Measurements from ENCODE around the gene SSBP3. TPM values are rescaled to one million over a fixed set of nuclear protein-coding genes. Genes with fewer than 3 reads are reported as not detected.
A peak's percentile ranks its signal among the peaks of the same experiment; 100 is the strongest.

SSBP3 gene
- total RNA-seq, 1 donor from 2014 or later, result 21.7 TPM

DNA sequence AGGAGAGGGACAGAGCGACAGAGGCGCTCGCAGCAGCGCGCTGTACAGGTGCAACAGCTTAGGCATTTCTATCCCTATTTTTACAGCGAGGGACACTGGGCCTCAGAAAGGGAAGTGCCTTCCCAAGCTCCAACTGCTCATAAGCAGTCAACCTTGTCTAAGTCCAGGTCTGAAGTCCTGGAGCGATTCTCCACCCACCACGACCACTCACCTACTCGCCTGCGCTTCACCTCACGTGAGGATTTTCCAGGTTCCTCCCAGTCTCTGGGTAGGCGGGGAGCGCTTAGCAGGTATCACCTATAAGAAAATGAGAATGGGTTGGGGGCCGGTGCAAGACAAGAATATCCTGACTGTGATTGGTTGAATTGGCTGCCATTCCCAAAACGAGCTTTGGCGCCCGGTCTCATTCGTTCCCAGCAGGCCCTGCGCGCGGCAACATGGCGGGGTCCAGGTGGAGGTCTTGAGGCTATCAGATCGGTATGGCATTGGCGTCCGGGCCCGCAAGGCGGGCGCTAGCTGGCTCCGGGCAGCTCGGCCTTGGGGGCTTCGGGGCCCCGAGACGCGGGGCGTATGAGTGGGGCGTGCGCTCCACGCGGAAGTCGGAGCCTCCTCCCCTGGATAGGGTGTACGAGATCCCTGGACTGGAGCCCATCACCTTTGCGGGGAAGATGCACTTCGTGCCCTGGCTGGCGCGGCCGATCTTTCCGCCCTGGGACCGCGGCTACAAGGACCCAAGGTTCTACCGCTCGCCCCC lies 206.3 kb downstream of the SSBP3 start, which contains the start of the genes CYB5RL and MRPL37:
TSS of gene CYB5RL (minus strand) at position 266 of the 754 bp plus-strand sequence. CDS start 4,414 bp downstream, outside the sequence.
TSS of gene MRPL37 (plus strand) at position 403 of the 754 bp plus-strand sequence. CDS start at position 480, 77 bp downstream.
- DNase-seq (ENCODE audit: low spot score) (peak; percentile 95), ATAC-seq (peak; percentile 95)

DNA sequence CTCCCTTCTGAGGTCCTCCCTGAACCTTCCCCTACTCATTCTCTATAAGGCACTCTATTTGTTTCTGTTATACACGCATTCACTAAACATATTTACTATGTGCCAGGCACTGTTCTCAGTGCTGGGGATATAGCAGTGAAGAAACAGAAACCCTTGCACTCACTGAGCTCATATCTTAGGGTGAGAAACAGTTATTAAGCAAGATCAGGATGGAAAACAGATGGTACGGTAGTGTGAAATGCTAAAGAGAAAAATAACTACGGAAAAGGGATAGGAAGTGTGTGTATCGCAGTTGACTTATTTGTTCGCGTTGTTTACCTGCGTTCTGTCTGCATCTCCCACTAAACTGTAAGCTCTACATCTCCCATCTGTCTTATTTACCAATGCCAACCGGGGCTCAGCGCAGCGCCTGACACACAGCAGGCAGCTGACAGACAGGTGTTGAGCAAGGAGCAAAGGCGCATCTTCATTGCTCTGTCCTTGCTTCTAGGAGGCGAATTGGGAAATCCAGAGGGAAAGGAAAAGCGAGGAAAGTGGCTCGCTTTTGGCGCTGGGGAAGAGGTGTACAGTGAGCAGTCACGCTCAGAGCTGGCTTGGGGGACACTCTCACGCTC lies 206.9 kb downstream of the SSBP3 start:
- no peak for DNase-seq (ENCODE audit: low spot score)
- ATAC-seq, result peak; percentile 40

DNA sequence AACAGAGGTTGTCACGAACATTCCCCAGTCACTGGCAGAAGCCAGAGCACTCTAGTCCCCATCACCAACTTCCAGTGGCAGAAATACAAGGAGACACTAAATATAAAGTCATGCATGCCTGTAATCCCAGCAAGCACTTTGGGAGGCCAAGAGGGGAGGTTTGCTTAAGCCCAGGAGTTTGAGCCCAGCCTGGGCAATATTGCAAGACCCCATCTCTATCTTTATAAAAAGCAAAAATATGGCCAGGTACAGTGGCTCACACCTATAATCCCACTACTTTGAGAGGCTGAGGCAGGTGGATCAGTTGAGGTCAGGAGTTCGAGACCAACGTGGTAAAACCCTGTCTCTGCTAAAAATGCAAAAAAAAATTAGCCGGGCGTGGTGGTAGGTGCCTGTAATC lies 212.7 kb downstream of the SSBP3 start:
- ATAC-seq (no peak), DNase-seq (ENCODE audit: low spot score) (no peak)

DNA sequence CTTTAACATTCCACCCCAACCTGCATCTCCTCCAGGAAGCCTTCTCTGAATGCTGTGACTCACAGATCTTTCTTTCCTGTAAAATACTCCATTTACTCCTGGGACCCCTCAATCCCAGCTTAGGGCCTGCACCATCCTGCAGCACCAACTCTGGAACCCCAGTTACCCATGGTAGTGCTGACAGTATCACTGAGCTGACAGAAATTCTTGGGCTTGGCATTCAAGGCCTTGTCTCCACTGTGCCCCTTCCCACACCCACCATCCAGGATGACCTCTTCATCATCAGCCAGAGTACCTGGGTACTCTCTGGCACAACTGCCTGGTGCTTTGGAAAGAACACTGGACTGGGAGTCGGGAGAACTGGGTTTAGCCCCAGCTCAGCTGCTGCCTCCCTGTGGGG lies 214.7 kb downstream of the SSBP3 start:
- DNase-seq (ENCODE audit: low spot score) (no peak), ATAC-seq (no peak)

DNA sequence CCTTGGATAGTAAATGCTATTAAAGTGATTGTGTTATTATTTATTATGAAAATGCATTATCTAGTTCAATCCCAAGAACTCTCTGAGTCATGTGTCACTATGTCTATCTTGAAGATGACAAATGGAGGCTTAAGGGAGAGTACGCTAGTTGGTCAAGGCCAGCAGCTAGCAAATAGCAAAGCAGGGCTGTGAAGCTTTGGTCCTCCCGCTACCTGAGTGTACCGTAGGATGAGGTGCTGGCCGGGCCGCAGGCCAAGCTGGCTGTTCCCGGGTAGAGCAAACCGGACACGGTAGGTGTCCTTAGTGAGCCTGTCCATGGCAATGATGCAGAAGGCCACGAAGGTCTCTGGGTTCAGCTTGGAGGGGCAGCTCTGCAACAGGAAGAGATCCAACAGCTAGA lies 215.7 kb downstream of the SSBP3 start:
- no peak for DNase-seq (ENCODE audit: low spot score)
- no peak for ATAC-seq

DNA sequence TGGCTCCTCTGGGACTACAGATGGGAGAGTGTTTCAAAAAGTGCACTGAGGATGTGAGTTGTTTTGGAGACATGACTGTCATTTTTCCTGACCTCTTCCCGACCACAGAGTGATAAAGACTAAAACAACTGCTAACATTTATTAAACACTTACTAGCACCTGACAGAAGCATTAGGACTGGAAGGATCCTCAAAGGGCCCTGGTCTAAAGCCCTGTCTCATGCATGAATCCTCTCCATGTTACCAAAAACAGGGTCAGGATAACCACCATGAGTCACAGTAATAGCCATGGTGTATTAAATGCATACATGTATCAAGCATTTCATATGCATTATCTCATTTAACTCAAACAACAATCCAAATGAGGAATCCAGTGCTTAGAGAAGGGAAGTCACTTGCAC lies 217.9 kb downstream of the SSBP3 start:
- DNase-seq (ENCODE audit: low spot score), result no peak
- ATAC-seq, result no peak

DNA sequence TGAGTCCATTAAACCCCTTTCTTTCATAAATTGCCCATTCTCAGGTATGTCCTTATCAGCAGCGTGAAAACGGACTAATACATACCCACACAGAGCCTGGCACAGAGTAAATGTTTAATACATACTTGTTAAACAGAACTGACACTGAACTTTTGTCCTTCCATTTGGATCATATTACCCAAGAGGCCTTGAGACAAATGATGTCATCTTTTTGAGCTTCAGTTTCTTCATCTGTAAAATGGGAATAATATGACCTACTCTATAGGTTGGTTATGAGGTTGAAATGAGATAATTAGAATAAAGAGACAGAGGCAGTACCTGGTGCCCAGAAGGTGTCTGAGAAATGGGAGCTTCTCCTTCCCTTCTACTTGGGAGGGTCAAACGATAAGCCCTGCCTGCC lies 220.1 kb downstream of the SSBP3 start:
- DNase-seq (ENCODE audit: low spot score), result no peak
- no peak for ATAC-seq

DNA sequence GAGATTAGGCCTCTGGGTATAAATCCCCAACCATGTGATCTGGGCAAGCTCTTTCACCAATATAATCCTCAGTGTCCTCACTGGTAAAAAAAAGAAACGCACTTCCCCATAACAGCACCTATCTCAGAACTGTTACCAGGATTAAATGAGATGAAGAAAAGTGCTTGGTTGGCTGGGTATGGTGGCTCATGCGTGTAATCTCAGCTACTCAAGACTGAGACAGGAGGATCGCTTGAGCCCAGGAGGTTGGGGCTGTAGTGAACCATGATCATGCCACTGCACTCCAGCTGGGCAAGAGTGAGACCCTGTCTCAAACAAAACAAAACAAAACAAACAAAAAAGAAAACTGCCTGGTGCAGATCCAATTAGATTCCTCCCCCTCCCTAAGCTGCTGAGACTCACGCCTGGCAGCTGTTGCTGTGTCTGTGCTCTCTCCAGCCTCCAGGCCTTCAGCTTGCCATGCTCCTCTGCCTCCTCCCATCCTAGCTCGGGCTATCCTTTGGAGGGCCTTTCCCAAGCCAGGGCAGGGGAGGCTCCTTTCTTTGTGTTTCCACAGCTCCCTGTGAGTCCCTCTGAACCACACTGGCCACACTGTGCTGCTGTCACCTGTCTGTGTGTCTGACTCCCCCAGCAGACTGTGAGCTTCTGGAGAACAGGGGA lies 225.4 kb downstream of the SSBP3 start:
- ATAC-seq, result no peak
- no peak for DNase-seq (ENCODE audit: low spot score)

DNA sequence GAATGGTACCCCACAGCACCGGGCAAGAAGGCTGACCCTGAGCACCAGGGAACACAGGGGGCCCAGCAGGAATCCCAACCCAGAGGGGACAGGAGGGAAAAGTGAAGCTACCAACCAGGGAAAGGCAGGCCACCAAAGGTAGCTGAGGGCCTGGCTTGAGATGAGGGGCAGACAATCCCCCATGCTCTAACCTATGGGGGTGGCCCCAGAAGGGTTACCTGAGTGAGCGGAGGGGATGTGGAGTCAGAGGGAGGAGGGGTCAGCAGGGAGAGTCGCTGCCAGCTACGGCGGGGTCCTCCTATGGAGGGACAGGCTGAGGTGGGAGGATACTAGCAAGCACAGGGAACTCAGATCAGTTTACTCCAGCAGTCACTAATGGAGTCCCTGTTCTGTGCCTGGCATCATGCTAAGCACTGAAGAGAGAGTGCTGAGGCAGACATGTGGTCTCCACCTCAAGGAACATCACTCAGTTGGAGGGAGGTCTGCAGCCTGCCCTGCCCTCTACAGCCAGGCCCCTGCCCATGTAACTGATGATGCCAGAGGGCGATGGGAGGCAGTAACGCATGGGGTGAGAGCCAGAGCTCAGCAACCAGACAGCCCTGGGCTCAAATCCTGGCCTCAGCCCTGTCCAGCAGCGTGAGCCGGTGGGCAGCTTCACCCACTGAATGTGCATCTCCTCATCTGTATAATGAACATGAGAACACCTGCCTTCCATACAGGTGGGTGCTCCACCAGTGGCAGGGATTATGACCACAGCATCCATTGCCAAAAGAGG lies 227.7 kb downstream of the SSBP3 start:
- no peak for DNase-seq (ENCODE audit: low spot score)

DNA sequence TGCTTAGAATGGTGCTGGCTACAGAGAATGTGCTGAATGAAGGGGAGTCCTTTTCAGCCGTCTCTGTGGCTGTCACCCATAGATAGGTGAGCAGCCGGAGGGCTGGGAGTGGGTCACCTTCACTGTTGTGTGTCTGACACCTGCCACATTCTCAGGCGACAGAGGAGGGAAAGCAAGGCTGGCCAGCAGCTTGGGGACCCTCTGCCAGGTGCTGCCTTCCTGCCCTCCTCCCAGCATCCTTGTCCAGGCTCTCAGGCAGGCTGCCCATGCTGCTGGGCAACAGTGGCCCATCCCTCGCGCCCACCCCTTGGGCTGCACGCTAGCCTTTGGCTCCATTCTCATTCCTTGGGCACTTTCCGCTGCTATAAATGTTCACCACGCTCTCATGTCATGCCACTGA lies 228.5 kb downstream of the SSBP3 start:
- no peak for DNase-seq (ENCODE audit: low spot score)
- ATAC-seq, result no peak

More for the DNA sequence above, 227.7 kb downstream of the SSBP3 start:
- no peak for ATAC-seq

DNA sequence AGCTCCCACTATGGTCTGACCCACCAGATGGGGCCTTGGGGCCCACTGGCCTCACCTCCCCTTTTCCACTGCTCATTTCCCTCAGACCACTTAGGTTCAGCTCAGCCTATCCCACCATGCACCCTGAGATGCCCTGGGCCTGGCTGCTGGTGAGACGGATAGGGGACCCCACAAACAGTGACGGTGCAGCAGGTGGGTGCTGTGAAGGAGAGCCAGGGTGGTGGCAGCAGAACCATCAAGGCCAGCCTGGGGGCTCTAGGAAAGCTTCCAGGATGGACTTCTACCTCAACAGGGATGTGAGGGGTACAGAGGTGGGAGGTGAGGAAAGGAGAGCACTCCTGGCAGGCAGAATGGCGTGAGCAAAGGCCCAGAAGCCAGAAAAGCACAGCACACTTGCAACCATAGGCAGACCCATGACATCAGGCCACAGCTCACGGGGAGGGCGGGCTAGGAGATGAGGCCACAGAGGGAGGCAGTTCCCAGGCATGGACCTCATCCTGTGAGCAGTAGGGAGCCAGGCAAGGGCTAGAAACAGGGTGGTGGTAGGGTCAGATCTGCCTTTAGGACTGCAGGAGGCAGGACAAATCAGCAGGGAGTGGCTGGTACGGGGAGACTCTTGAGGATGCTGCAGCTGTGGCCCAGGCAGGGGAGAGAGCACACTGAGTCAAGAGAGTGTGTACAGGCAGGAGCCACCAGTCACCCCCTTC lies 229.4 kb downstream of the SSBP3 start:
- no peak for DNase-seq (ENCODE audit: low spot score)

More for the DNA sequence above, 229.4 kb downstream of the SSBP3 start:
- no peak for ATAC-seq

Other genes with a start within 250 kb of the SSBP3 start
- gene CYB5RL, start 206.4 kb downstream of the SSBP3 start, total RNA-seq, result 3.5 TPM
- gene MRPL37, start 206.2 kb downstream of the SSBP3 start, total RNA-seq, result 88.9 TPM
- gene ACOT11, start 141.8 kb upstream of the SSBP3 start, total RNA-seq, result 1.5 TPM
- gene FAM151A, start 217.1 kb upstream of the SSBP3 start, total RNA-seq, result 78.9 TPM
- 2.3 TPM for gene MROH7, start 235.4 kb upstream of the SSBP3 start, total RNA-seq

All from left lobe of liver (tissue), 2 donors.